ENCODE data around the gene KANSL1. TPM values are rescaled to one million over a fixed set of nuclear protein-coding genes. Genes with fewer than 3 reads are reported as not detected.

KANSL1 gene
- total RNA-seq, 1 experiment from 2014 or later = 72.7 TPM

DNA sequence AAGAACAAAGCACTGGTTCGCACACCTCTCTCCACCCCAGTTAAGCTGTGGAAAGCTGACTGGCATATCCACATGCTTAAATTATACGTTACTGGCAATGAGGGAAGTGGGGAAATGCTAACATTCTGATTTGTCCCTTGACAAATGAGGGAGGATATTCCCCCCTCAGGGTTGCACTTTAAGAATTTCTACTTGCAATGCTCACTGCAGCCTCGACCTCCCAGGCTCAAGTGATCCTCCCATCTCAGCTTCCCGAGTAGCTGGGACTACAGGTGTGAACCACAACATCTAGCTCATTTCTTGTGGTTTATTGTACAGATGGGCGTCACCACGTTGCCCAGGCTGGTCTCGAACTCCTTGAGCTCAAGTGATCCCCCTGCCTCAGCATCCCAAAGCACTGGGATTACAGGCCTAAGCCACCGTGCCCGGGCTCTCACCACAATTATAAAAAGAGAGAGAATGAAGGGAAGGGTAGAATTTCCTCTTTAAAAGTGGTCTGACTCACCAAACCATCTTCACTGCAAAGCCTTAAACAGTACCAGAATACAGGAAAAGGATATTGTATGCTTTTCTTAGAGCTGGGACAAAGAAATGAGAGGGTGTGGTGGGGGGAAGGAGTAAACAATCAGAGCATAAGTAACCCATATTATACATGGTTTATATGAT is 38.9 kb downstream of the KANSL1 start (continued):
- no peak for TF ChIP-seq CREM (CRISPR knock-in tag; IDR thresholded peaks at IDR 0.05)
- TF ChIP-seq, protein P1, sequence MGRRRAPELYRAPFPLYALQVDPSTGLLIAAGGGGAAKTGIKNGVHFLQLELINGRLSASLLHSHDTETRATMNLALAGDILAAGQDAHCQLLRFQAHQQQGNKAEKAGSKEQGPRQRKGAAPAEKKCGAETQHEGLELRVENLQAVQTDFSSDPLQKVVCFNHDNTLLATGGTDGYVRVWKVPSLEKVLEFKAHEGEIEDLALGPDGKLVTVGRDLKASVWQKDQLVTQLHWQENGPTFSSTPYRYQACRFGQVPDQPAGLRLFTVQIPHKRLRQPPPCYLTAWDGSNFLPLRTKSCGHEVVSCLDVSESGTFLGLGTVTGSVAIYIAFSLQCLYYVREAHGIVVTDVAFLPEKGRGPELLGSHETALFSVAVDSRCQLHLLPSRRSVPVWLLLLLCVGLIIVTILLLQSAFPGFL (CRISPR knock-in tag; IDR thresholded peaks at IDR 0.05; ENCODE audit: borderline replicate concordance) = no peak
- TF ChIP-seq PRRX2 (CRISPR knock-in tag; IDR thresholded peaks at IDR 0.05) = no peak
- TF ChIP-seq, protein P2, sequence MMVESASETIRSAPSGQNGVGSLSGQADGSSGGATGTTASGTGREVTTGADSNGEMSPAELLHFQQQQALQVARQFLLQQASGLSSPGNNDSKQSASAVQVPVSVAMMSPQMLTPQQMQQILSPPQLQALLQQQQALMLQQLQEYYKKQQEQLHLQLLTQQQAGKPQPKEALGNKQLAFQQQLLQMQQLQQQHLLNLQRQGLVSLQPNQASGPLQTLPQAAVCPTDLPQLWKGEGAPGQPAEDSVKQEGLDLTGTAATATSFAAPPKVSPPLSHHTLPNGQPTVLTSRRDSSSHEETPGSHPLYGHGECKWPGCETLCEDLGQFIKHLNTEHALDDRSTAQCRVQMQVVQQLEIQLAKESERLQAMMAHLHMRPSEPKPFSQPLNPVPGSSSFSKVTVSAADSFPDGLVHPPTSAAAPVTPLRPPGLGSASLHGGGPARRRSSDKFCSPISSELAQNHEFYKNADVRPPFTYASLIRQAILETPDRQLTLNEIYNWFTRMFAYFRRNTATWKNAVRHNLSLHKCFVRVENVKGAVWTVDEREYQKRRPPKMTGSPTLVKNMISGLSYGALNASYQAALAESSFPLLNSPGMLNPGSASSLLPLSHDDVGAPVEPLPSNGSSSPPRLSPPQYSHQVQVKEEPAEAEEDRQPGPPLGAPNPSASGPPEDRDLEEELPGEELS (CRISPR knock-in tag; IDR thresholded peaks at IDR 0.05) = no peak

DNA sequence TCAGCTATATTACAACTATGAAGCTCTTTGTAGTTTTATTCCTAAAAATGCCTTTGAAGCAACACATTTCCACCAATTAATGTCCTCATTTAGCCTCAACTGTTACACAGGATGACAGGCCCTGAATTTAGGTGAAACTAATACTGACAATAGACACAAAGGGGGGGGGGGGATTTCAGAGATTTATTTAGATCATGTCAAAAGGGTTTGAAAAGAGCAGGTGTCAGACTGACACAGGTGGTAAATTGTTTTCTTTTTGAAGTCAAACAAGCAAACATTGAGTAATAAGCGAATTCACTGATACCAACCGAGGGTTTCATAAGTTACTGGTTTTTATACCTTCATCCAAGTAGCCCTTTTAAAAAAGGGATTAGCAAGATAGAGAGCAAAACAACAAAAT is 40.8 kb downstream of the KANSL1 start:
- DNase-seq (ENCODE audit: low spot score) (no peak), ATAC-seq (no peak)
- H3K9me3 Mint-ChIP-seq = 0 out of 2 replicates have a peak, but pooled peaks cover 4% of the 10 kb centered on the region
- H3K4me3 Mint-ChIP-seq = no peak overlapping the region
- H3K27me3 Mint-ChIP-seq (ENCODE audit: low read depth) = no peaks in the 10 kb centered on the region
- POLR2A ChIA-PET = no interaction called here
- peaks cover 69% of the 10 kb centered on the region for H3K4me1 Mint-ChIP-seq
- TF ChIP-seq SOX15 (CRISPR knock-in tag; IDR thresholded peaks at IDR 0.05) (no peak), ESRRA (CRISPR knock-in tag; IDR thresholded peaks at IDR 0.05; ENCODE audit: borderline replicate concordance) (no peak), ZNF317 (CRISPR knock-in tag; IDR thresholded peaks at IDR 0.05; ENCODE audit: borderline replicate concordance, low read depth) (no peak), TEAD1 (CRISPR knock-in tag; IDR thresholded peaks at IDR 0.05) (no peak), NFE2L1 (CRISPR knock-in tag; IDR thresholded peaks at IDR 0.05) (no peak), ZNF263 (CRISPR knock-in tag; IDR thresholded peaks at IDR 0.05; ENCODE audit: low read depth) (no peak)
- TF ChIP-seq, protein P3, sequence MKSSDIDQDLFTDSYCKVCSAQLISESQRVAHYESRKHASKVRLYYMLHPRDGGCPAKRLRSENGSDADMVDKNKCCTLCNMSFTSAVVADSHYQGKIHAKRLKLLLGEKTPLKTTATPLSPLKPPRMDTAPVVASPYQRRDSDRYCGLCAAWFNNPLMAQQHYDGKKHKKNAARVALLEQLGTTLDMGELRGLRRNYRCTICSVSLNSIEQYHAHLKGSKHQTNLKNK (CRISPR knock-in tag; IDR thresholded peaks at IDR 0.05) = no peak
- TF ChIP-seq, protein P4, sequence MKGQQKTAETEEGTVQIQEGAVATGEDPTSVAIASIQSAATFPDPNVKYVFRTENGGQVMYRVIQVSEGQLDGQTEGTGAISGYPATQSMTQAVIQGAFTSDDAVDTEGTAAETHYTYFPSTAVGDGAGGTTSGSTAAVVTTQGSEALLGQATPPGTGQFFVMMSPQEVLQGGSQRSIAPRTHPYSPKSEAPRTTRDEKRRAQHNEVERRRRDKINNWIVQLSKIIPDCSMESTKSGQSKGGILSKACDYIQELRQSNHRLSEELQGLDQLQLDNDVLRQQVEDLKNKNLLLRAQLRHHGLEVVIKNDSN (CRISPR knock-in tag; IDR thresholded peaks at IDR 0.05) = no peak
- TF ChIP-seq, protein P5, sequence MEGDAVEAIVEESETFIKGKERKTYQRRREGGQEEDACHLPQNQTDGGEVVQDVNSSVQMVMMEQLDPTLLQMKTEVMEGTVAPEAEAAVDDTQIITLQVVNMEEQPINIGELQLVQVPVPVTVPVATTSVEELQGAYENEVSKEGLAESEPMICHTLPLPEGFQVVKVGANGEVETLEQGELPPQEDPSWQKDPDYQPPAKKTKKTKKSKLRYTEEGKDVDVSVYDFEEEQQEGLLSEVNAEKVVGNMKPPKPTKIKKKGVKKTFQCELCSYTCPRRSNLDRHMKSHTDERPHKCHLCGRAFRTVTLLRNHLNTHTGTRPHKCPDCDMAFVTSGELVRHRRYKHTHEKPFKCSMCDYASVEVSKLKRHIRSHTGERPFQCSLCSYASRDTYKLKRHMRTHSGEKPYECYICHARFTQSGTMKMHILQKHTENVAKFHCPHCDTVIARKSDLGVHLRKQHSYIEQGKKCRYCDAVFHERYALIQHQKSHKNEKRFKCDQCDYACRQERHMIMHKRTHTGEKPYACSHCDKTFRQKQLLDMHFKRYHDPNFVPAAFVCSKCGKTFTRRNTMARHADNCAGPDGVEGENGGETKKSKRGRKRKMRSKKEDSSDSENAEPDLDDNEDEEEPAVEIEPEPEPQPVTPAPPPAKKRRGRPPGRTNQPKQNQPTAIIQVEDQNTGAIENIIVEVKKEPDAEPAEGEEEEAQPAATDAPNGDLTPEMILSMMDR (IDR thresholded peaks at IDR 0.05) = no peak
- TF ChIP-seq, protein P6, sequence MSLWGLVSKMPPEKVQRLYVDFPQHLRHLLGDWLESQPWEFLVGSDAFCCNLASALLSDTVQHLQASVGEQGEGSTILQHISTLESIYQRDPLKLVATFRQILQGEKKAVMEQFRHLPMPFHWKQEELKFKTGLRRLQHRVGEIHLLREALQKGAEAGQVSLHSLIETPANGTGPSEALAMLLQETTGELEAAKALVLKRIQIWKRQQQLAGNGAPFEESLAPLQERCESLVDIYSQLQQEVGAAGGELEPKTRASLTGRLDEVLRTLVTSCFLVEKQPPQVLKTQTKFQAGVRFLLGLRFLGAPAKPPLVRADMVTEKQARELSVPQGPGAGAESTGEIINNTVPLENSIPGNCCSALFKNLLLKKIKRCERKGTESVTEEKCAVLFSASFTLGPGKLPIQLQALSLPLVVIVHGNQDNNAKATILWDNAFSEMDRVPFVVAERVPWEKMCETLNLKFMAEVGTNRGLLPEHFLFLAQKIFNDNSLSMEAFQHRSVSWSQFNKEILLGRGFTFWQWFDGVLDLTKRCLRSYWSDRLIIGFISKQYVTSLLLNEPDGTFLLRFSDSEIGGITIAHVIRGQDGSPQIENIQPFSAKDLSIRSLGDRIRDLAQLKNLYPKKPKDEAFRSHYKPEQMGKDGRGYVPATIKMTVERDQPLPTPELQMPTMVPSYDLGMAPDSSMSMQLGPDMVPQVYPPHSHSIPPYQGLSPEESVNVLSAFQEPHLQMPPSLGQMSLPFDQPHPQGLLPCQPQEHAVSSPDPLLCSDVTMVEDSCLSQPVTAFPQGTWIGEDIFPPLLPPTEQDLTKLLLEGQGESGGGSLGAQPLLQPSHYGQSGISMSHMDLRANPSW (CRISPR knock-in tag; conservative IDR thresholded peaks at IDR 0.05; ENCODE audit: low read depth) = no peak
- TF ChIP-seq, protein P7, sequence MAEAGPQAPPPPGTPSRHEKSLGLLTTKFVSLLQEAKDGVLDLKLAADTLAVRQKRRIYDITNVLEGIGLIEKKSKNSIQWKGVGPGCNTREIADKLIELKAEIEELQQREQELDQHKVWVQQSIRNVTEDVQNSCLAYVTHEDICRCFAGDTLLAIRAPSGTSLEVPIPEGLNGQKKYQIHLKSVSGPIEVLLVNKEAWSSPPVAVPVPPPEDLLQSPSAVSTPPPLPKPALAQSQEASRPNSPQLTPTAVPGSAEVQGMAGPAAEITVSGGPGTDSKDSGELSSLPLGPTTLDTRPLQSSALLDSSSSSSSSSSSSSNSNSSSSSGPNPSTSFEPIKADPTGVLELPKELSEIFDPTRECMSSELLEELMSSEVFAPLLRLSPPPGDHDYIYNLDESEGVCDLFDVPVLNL (CRISPR knock-in tag; IDR thresholded peaks at IDR 0.05; ENCODE audit: borderline replicate concordance, low read depth) = no peak
- no peaks in the 10 kb centered on the region for H3K36me3 Mint-ChIP-seq
- CTCF ChIA-PET = interaction anchor here (1.6 kb wide), 1 partner anchor 41 kb away, joined by 5 read pairs; the partner anchor contains the start of gene KANSL1
- peak overlapping the region; percentile 69 for H3K27ac Mint-ChIP-seq

Data from WTC11 (cell line).